Stimulated activated CD4-positive, alpha-beta T cell treated with anti-CD3 and anti-CD28 coated beads, Interleukin-15, amount 100 ng/mL, for 48 hours (primary cell): Measurements from ENCODE around the gene CCDC92.
"Not testable (repeated sequence)": the region's sequence is repeated elsewhere in the genome, so short reads cannot be mapped to it uniquely, and the experiment has no call there.

ENCODE experiments used
- DNase-seq, 2 donors: peaks; one replicate each; pipeline ENCODE4 v3.0.0-alpha.2; 2020; ENCODE audit warnings: low read depth in 2 of 2

The CCDC92 gene

GRCh38 chr12:123949770-123950165, 22.9 kb downstream of the CCDC92 start:
- no peak for DNase-seq

GRCh38 chr12:123948796-123949769, 23.5 kb downstream of the CCDC92 start:
- no peak for DNase-seq

GRCh38 chr12:123948401-123948795, 24.2 kb downstream of the CCDC92 start:
- DNase-seq: no peak

GRCh38 chr12:123947531-123947930, 25.1 kb downstream of the CCDC92 start:
- not testable (repeated sequence) for DNase-seq

- not testable (repeated sequence) for DNase-seq
Measured at GRCh38 chr12:123946516-123947505, 25.8 kb downstream of the CCDC92 start.

- no peak for DNase-seq
Measured at GRCh38 chr12:123946152-123946515, 26.5 kb downstream of the CCDC92 start.

GRCh38 chr12:123945287-123946151, 27.1 kb downstream of the CCDC92 start:
- DNase-seq: no peak

- DNase-seq: no peak
Measured at GRCh38 chr12:123944696-123945095, 27.9 kb downstream of the CCDC92 start.

- no peak for DNase-seq
Measured at GRCh38 chr12:123943816-123944215, 28.8 kb downstream of the CCDC92 start.

GRCh38 chr12:123942911-123943648, 29.6 kb downstream of the CCDC92 start:
- DNase-seq: no peak

- no peak for DNase-seq
Measured at GRCh38 chr12:123942238-123942653, 30.4 kb downstream of the CCDC92 start.

- DNase-seq: no peak
Measured at GRCh38 chr12:123941624-123942237, 30.9 kb downstream of the CCDC92 start.

GRCh38 chr12:123941000-123941399, 31.6 kb downstream of the CCDC92 start:
- DNase-seq: no peak

- no peak for DNase-seq
Measured at GRCh38 chr12:123940627-123940966, 32.0 kb downstream of the CCDC92 start.

GRCh38 chr12:123939716-123940626, 32.7 kb downstream of the CCDC92 start:
- DNase-seq: no peak

GRCh38 chr12:123938679-123939480, 33.8 kb downstream of the CCDC92 start:
- DNase-seq: no peak

GRCh38 chr12:123937707-123938591, 34.7 kb downstream of the CCDC92 start:
- DNase-seq: peak in 1 of 2 donors; percentile 40
